Activated naive CD4-positive, alpha-beta T cell treated with Interleukin-2 at 50 U/mL for 16 hours (primary cell): Measurements from ENCODE around the gene SZRD1.

Experiments
- DNase-seq: peaks from one replicate; pipeline ENCODE4 v3.0.0-alpha.2; 2020

Gene SZRD1

DNA sequence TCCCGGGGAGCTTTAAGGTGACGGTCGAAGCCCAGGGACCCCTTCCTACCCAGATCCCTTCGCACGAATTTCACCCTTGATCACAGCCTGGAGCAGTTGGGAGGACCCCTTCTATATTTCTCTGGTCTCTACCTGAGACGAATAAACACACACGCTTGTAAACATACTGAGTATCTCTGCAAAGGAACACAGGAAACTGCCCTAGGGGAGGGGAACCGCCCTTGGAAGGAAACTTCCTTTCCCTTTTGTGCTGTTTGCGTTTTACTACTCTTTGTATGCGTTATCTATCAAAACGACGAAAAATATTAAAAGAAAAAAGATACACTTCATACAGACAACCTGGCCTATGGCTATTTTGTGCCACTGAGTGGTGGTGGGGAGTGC is 74.2 kb downstream of the SZRD1 start:
- no peak for DNase-seq

DNA sequence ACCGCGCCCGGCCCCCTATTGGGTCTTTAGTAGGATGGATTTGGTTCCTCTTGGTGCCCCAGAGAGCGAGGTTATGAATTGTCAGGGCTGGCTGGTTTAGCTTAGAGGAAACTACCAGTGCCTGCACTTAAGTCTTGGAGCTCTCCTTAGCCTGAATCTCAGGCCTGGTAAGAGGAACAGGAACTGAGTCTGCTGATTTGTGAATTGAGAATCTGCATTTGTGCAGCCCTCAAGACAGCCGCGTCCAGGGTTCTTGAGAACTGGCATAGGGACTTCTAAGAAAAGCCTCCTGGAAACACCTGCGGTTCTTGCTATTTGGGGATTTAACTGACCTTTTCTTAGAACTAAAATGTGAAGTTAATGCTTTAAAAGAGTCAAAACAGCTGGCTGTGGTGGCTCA is 75.2 kb downstream of the SZRD1 start:
- no peak for DNase-seq

DNA sequence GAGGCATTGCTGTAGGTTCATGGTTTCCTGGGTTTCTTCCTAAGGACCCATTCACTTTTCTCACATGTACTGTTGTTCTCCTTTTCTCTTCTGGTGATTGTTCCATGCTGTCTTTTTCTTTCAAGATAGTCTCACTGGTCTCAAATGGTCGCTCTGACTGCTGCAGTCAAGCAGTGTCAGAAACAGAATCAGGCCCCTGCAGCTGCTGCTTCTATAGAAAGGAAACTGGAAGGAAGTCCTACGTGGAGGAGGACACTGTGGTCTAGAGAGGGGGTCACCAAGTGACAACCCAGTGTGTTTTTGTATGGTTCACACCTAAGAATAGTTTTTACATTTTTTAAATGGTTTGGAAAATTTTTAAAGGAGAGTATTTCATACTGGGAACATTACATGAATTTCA is 75.9 kb downstream of the SZRD1 start:
- DNase-seq = no peak

DNA sequence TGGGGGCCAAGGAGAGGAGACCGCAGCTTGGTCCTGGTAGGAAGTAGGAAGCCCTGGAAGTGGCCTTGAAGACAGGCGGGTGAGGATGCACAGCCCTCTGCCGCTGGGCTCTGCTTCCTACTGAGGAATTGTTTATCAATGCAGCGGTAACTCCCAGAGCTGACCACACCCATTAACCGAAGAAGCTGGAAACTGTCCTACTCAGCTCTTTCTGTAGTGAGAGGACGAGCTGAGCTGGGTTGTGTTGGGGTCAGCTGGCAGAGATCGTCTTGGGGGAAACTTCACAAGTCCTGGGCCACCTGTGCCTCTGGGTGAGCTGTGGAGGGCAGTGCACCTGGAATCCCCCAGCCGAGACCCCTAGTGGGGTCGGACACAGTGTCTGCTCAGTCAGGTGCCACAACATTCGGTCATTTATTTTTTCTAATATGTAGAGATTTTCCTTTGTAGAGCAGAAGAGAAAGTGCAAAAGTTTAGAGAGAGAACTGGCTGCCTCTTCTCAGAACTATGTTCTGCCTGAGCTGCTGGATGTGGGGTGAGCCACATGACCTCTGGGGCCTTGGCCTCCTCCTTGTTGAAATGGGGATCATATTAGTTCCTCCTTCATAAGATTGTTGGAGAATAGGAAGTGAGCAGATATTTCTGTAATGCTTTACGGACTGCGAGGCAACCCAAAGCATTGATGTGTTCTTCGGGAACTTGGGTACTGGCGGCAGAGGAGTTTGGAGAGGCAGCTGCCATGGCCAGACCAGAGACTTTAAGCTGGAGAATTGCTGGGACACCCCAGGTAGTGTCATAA is 77.1 kb downstream of the SZRD1 start:
- no peak for DNase-seq

DNA sequence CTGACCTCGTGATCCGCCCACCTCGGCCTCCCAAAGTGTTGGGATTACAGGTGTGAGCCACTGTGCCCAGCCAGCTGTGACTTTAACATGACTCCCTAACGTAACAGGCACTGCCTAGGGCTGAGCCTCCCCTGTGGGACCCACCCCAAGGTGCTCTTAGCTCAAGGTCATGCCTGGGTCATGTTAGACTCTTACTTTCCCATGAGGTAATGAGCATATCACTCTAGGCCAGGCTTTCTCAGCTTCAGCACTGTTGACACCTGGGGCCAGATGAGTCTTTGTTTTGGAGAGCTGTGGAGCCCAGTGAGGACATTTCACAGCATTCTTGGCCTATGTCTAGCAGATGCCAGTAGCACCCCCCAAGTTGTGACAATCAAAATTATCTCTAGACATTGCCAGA is 78.0 kb downstream of the SZRD1 start:
- no peak for DNase-seq

DNA sequence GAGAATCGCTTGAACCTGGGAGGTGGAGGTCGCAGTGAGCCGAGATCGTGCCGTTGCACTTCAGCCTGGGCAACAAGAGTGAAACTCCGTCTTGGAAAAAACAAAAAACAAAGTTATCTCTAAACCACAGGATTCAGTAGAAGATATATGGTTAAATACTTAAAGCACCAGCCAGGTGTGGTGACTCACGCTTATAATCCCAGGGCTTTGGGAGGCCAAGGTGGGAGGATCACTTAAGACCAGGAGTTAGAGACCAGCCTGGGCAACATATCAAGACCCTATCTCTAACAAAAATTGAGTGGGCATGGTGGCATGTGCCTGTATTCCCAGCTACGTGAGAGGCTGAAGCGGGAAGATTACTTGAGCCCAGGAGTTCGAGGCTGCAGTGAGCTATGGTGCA is 79.1 kb downstream of the SZRD1 start:
- no peak for DNase-seq

DNA sequence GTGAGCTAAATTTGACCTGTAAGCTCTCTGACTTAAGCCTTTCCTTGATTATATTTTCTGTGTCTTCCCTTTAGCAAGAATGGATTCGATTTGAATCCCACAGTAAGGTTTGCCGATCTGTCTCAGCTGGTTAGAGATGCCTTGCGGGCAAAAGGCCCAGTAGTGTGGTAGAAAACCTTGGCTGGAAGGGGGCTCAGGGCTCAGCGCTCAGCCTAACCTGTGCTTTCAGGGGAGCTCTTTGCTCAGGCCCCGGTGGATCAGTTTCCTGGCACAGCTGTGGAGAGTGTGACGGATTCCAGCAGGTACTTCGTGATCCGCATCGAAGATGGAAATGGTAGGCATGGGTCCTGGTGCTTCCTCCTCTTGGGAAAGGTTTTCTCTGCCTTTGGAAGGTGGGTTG is 80.6 kb downstream of the SZRD1 start:
- no peak for DNase-seq
